Activated naive CD4-positive, alpha-beta T cell treated with Interleukin-2 at 50 U/mL for 16 hours (primary cell): ENCODE measurements around the gene PPP6R3.
A peak's percentile ranks its signal among the peaks of the same experiment; 100 is the strongest.
"Not testable (repeated sequence)": the region's sequence is repeated elsewhere in the genome, so short reads cannot be mapped to it uniquely, and the experiment has no call there.

ENCODE experiments used
- DNase-seq: peaks from one replicate; pipeline ENCODE4 v3.0.0-alpha.2; 2020

The PPP6R3 gene

DNA sequence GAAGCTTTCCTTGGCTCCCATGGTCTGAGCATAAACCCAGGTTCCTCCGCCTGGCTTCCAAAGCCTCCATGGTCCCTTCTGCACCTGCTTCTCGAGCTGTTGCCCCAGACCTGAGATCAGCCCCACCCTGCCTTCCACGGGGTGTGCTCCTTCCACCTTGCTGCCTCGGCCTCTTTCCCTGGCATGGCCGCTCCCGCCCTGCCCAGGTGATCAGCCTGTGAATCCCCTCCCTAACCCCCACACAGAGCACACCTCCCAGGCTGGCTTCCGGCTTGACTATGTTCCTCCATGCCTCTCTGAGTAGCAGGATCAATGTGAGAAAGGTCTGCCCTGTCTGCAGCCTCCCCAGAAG lies 2.7 kb upstream of the PPP6R3 start:
- no peak for DNase-seq

DNA sequence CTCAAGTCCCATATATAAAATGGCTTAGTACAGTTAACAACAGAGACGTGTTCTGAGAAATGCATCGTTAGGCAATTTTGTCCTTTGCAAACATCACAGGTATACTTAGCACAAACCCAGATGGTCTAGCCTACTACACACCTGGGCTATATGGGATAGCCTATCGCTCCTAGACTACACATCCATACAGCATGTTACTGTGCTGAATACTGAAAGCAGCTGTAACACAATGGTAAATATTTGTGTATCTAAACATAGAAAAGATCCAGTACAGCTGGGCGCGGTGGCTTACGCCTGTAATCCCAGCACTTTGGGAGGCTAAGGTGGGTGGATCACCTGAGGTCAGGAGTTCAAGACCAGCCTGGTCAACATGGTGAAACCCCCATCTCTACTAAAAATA lies 2.2 kb upstream of the PPP6R3 start:
- not testable (repeated sequence) for DNase-seq

DNA sequence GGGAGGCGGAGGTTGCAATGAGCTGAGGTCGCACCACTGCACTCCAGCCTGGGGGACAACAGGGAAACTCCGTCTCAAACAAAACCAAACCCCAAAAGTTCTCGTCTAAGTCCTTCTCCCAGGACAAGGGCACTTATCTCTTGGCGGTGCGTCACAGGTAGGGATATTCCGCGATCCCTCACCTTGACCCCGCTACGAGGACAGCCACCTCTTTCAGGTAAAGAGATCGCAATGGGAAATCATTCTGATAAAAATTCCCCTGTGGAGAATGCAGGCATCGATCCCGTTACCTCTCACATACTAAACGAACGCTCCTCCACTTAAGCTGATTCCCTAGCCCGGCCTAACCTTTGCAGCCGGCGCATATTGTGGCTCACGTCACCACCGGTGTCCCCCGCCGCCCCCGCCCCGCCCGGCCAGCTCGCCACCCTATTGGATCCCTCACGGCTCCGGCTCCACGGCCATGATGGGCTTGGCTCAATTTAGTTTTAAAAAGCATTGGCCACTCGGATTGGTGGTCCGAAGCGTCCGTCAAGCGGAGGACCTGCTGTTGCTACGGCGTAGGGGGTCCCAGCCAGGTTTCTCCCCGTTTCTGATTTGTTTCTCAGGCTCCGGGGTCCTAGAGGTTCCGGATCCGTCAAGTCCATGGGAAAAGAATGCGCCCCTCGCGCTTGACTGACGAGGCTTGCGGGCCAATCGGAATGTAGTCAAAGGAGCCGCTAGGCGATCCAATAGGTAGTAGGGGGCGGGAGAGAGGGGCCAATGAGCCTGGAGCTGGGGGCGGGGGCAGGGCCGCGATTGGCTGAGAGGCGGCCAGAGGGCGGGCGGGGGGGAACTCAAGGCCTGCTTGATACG lies 439 bp upstream of the PPP6R3 start:
- peak; percentile 94 for DNase-seq

DNA sequence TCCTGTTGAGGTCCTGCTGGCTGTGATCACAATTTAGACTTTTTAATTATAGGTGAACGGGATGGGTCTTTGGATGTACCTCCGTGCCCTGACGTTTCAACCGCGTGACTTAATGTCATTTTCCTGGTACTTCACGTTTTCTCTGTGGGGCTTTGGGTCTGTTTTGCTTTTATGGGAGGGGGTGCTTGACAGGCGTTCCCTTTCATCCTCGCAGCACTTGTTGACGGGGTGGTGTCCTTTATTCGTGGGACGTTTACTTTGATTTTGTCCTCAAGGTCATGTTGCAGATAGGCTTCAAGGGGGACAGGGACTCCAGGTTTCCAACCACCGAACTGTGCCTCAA lies 994 bp downstream of the PPP6R3 start:
- no peak for DNase-seq

DNA sequence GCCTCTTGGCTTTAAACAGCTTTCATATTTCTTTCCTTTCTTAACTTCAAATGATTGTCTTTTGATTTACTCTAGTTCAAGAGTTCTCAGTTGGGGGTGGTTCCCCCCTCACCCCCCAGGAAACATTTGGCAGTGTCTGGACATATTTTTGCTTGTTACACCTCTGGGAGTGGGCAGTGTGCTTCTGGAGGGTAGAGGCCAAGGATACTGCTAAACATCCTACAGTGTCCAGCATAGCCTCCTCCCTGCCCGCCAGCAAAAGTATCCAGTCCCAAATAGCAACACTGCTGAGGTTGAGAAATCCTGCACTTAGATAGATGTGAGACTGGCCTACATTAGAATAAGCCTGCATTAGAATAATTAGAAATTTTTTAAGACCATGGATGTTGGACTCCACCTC lies 3.2 kb downstream of the PPP6R3 start:
- DNase-seq, result no peak

DNA sequence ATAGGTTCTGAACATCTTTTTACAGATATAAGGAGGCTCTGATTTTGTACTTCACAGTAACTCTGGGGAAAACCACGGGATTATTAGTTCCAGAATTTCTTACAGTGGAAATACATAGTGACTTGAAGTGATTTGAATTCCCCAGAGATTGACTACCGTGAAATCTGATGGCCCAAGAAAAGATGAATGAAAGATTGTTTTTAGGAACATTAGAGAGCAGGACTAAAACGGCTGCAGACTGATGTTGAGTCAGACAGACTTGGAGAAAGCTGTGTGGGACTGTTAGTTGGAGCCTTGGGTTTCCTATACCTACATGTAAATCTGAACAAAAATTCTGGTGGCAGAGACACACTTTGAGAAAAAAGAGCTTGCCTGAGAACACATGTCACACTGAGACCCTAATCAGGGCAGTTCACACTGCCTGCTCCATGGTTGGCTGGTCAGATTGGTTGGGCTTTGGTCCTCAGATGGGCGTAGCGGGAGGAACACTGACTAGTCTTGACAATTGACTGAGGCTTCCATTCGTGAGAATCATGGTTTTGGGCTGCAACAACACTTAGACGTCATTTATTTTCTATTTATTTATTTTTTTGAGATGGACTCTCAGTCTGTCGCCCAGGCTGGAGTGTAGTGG lies 6.8 kb downstream of the PPP6R3 start:
- DNase-seq, result no peak

DNA sequence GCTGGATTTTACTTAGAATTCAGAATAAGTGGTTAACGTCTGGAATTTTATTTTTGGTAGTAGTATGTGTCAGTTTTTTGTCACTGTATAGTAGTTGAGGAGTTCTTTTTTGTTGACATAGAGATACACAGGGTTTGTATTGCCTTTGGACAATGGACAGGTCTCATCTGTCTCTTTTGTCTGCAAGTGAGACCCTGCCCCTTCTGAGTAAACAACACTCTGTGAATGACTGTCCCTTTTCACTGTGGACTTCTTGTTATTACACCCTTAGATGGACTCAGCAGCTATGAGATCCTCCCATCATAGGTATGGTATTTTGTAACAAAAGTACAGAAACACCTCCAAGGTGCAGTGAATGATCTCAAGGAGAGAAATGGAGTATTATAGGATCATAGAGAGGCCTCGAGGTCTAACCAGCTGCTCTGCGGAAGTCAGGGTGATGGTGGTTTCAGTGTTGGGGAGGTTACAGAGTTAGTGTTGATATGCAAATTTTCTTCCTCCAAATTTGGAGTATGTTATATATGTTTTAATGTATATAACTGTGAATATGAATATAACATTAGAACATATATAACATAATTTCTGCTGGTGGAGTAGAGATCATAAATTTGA lies 7.8 kb downstream of the PPP6R3 start:
- DNase-seq, result no peak

DNA sequence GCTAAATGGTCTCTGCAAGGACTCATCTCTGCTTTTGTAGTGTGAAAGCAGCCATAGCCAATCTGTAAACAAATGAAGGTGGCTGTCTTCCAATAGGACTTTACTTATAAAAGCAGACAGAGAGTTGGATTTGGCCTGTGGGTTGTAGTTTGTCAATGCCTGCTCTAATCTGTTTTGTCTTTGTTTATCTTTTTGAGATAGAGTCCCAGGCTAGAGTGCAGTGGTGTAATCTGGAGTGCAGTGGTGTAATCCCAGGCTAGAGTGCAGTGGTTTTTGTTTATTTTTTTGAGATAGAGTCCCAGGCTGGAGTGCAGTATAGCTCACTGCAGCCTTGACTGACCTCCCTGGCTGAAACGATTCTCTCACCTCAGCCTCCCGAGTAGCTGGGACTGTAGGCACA lies 8.6 kb downstream of the PPP6R3 start:
- DNase-seq, result no peak

DNA sequence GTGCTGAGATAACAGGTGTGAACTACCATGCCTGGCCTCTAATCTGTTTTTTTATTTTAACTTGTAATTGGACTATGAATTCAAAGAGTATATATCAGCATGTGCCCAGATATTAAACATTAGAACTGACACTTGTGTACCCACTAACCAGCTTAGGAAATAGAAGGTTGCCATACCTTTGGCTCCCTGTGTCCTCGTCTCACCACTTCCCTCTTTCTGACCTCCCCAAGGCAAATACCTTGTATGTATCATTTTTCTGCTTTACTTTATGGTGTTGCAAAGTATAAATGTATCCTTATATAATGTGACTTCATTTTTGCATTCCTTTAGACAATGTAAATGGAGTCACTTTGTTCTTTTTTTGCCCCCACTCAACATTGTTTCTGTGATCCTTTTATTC lies 9.1 kb downstream of the PPP6R3 start:
- no peak for DNase-seq

DNA sequence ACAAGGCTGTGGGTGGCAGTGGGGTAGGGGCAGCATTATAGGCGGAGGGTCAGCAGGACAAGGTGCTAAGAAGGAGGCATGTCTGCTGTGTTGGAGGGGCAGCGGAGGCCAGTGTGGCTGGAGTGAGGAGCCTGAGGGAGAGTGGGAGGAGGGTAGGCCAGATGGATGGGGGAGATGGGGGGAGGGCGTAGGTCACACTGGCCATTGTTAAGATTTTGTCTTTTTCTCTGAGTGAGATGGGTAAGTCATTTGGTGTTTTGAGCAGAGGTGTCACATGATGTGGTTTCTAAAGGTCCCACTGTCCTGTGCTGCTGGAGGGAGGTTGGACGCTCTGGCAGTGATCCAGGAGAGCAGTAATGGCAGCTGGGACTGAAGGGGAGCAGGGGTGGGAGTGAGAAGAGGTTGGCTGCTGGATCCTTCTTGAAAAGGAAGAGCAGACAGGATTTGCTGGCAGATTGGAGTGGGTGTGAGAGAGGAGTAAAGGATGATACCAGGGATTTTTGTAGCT lies 9.8 kb downstream of the PPP6R3 start:
- no peak for DNase-seq

DNA sequence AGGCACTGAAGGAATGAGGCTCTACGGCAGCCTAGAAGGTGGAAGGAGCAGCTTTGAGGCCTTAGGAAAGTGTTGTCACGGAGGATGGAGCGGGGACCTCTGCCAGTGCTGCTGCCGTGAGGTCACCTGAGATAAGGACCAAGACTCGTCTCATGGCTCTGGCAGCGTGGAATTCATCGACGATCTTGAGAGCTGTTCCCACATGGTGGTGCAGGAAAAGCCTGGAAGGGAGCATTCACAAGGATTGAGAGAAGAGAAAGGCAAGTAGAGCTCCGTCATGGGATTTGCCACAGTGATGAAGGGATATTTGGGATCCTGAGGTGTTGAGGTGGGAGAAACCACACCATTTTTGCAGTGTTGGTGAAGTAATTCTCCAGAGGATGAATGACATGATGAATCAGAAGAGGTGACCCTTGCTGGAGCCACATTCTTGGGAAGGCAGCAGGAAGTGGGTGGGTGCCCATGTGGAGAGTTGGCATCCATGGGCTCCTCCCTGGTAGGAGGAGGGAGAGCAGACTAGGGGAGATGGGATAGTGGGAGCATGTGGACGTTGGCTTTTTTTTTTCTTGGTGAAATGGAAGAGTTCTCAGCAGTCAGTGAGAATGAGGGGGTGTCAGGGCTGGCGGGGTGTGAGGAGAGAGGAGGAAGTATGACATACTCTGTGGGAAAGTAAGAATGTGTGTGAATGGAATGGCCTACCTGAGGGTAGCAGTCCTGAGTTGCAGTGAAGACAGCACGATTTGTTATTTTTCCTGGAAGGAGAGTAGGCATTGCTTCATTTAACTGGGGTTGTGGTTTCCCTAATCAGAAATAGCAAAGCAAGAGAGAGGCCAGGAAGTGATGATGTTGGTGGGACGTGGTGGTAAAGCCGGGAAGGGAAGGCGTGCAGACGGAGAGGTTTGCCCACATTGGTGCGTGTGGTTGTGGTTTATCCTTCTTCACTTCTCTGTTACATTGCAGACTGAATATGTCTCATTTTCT lies 11.1 kb downstream of the PPP6R3 start:
- peak; percentile 57 for DNase-seq

DNA sequence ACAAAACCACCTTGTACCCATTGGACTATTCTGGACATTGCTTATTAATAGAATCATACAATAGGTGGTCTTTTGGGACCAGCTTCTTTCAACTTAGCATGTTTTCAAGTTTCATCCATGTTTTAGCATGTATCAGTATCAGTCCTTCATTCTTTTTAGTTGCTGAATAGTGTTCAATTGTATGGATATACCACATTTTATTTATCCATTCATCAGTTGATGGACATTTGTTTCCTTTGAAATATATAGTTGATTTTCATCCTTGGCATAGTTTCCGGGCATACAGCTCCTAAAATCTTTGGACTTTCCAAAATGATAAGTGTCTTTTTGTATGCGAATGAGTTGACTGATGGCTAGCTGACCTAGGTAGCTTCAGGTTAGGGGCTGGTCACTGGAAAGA lies 12.2 kb downstream of the PPP6R3 start:
- DNase-seq, result no peak

DNA sequence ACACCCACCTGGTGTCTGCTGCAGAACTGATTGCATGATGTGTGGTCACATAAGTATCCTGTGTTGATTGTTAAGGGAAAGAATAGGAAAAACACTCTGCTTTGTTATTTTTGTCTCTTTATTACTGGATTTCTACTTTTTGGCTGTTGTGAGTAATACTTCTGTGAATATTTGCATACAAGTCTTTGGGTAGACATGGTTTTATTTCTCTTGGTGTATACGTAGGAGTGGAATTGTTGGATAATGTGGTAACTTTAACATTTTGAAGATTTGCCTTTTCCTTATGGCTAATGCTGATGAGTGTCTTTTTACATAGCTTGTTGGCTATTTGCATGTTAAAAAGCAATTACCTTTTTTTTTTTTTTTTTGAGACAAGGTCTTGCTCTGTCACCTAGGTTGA lies 13.1 kb downstream of the PPP6R3 start:
- DNase-seq, result no peak

DNA sequence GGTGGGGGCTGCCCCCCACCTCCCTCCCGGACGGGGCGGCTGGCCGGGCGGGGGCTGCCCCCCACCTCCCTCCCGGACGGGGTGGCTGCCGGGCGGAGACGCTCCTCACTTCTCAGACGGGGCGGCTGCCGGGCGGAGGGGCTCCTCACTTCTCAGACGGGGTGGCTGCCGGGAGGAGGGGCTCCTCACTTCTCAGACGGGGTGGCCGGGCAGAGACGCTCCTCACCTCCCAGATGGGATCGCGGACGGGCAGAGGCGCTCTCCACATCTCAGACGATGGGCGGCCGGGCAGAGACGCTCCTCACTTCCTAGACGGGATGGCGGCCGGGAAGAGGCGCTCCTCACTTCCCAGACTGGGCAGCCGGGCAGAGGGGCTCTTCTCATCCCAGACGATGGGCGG lies 15.1 kb downstream of the PPP6R3 start:
- DNase-seq, result not testable (repeated sequence)

DNA sequence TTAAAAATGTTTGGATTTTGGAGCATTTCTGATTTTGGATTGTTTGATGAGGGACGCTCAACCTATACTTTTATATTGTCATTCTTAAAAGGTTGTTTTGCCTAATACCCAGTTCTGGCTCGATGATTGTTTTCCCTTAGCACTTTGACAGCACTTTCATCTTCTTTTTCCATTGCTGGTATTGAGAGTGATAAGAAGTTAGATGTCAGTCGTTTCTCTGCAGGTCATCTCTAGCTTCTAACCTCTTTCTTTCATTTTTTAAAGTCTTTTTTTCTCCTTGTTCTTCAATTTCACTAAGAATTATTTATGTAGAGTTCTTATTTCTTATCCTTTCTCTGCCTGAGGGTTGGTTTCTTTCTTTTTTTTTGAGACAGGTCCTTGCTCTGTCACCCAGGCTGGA lies 18.8 kb downstream of the PPP6R3 start:
- no peak for DNase-seq

DNA sequence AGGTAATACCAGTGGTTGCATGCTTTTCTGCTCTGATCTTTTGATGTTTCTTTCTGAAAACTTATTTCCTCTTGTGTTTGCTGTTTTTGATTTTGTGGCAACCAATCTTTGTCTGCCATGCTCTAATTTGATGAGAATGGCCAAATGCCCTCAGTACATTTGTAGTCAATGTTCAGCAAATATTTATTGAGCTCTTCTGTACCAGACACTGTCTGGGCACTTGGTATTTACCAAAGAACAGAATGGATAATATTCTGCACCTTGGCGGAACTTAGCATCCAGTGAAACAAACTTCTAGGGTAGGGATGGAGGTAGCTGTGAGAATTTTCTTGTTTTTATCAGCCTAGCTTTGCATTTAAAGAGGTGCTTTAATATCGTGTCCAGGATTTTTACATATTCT lies 19.6 kb downstream of the PPP6R3 start:
- DNase-seq, result no peak

DNA sequence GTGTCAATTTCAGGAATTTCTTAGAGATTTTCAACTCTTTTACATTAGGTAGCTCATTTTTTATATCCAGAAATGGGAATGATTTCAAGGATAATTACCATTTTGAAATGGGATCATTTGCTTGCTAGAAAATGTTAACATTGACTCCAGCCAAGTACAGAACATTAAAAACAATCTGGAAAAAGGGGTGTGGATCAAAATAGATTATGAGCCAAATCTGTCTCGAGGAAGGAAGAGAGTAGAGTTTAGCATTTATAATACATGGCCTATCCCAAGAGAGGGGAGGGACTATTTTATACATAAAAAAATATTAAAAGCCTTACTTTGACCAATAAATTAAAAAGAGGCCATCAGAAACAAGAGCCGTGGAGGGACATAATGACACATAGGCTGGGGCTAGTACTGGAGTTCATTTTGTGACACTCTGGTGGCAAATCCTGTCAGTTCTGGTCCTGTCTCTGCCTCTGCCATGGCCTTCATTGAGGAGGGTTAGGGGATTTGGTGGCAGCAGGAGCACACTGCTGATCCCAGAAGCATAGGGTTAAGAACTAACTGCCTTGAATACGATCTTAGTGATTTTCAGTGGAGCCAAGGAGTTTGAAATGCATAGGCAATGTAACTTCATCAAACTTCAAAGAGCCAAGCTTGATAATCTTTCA lies 20.4 kb downstream of the PPP6R3 start:
- DNase-seq, result no peak

DNA sequence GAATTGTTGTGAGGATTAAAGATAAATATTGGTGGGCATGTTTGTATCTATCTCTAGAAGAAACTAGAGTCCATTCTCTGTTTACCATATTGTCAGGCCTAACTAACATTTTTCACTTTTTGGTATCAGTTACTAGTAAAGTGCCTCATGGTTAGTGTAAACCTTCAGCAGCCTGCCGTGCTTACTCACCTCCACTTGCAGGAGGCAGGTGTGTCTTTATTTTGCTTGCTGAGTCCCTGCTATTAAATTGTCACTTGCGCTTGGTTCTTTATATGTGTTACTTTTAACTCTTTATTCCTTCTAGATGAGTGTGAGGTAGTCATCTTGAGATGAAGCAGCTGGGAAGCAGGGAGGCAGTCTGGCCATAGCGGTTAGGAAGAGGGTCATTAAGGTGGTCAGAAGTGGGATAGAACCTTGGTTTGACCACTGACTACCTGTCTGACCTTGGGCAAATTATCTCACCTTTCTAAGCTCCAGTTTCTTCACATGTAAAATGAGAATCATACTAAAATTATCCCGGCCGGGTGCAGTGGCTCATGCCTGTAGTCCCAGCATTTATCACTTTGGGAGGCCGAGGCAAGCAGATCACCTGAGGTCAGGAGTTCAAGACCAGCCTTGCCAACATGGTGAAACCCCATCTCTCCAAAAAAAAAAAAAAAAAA lies 21.2 kb downstream of the PPP6R3 start:
- DNase-seq, result no peak

DNA sequence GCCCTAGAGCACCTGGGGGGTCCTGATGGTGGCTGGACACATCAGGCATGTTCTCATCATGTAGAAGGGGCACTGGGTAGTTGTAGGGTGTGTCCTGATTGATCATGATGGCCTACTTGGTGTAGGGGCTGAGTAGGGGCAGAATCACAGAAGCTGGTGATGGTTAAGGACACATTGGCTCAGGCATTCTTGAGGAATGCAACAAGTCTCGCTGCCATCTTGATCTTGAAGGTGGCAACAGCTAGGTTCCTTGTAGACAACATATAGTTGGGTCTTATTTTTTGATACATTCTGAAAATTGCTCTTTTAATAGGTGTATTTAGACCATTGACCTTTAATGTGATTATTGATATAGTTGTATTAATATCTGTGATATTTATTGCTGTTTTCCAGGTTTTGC lies 28.1 kb downstream of the PPP6R3 start:
- DNase-seq, result no peak

DNA sequence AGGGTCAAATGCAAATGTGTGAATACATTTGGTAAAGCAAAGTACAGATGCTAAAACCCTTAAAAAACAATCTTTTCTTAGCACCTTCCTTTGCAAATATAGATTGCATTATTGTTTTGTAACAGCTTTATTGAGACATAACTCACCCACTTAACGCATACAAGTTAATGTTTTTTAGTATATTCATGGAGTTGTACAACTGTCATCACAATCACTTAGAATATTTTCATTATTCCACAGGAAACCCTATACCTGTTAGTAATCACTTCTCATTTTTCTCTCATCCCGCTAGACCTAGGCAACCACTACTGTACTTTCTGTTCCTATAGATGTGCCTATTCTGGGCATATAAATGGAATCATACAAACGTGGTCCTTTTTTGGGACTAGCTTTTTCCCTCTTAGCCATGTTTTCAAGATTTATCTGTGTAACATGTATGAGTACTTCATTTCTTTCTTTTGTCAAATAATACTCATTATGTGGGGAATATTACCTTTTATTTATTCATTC lies 34.7 kb downstream of the PPP6R3 start:
- no peak for DNase-seq

DNA sequence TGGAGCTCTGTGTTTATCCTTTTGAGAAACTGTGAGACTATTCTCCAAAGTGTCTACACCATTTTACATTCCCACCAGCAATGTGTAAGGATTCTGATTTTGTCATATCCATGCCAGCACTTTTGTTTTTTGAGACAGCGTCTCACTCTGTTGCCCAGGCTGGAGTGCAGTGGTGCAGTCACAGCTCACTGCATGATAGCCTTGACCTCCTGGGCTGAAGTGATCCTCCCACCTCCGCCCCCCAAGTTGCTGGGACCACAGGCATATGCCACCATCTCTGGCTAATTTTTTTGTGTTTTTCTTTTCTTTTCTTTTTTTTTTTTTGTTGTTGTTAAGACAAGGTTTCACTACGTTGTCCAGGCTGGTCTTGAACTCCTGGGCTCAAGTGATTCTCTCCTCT lies 35.3 kb downstream of the PPP6R3 start:
- DNase-seq, result no peak

DNA sequence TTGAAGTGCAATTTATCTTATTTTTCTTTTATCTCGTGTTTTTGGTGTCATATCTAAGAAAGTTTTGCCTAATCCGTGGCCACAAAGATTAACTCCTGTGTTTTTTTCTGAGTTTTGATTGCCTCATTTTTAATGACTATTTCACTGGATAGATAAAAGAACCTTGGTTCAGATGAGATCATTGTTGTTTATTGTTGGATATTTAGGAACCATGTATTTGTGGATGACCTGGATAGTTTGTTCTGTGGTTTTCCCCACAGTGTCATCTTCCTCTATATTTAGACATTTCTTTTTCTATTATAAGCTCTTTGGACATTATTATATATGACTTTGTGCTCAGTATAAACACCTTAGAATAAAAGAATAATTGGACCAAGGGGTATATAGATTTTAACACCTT lies 37.2 kb downstream of the PPP6R3 start:
- no peak for DNase-seq
